ENCODE data around the gene KIAA1549. TPM values are rescaled to one million over a fixed set of nuclear protein-coding genes. Genes with fewer than 3 reads are reported as not detected.

The KIAA1549 gene
- total RNA-seq, 1 donor from 2014 or later: 5.8 TPM

GRCh38 chr7:138849701-138850100 is 131.5 kb downstream of the KIAA1549 start:
- no peak for DNase-seq (ENCODE audit: low read depth)
- Histone ChIP-seq H3K4me3 (ENCODE audit: low read depth, low read length) (no peak overlapping the region), H3K36me3 (ENCODE audit: control insufficient read depth, insufficient read depth, low read length) (no peaks in the 10 kb centered on the region), H3K27me3 (ENCODE audit: control insufficient read depth, insufficient read depth, low read length) (no peaks in the 10 kb centered on the region)
- TF ChIP-seq, protein P1, sequence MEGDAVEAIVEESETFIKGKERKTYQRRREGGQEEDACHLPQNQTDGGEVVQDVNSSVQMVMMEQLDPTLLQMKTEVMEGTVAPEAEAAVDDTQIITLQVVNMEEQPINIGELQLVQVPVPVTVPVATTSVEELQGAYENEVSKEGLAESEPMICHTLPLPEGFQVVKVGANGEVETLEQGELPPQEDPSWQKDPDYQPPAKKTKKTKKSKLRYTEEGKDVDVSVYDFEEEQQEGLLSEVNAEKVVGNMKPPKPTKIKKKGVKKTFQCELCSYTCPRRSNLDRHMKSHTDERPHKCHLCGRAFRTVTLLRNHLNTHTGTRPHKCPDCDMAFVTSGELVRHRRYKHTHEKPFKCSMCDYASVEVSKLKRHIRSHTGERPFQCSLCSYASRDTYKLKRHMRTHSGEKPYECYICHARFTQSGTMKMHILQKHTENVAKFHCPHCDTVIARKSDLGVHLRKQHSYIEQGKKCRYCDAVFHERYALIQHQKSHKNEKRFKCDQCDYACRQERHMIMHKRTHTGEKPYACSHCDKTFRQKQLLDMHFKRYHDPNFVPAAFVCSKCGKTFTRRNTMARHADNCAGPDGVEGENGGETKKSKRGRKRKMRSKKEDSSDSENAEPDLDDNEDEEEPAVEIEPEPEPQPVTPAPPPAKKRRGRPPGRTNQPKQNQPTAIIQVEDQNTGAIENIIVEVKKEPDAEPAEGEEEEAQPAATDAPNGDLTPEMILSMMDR (IDR thresholded peaks at IDR 0.05; ENCODE audit: insufficient read depth, low read length, poor library complexity, severe bottlenecking): no peak

- Histone ChIP-seq H3K4me3 (ENCODE audit: low read depth, low read length) (no peak overlapping the region), H3K36me3 (ENCODE audit: control insufficient read depth, insufficient read depth, low read length) (no peaks in the 10 kb centered on the region), H3K27me3 (ENCODE audit: control insufficient read depth, insufficient read depth, low read length) (no peaks in the 10 kb centered on the region)
- TF ChIP-seq, protein P1 (IDR thresholded peaks at IDR 0.05; ENCODE audit: insufficient read depth, low read length, poor library complexity, severe bottlenecking): no peak
- no peak for DNase-seq (ENCODE audit: low read depth)
These were observed 132.9 kb downstream of the KIAA1549 start for GRCh38 chr7:138848056-138848980.

- no peaks in the 10 kb centered on the region for H3K27me3 ChIP-seq (ENCODE audit: control insufficient read depth, insufficient read depth, low read length)
- no peak for DNase-seq (ENCODE audit: low read depth)
- TF ChIP-seq, protein P1 (IDR thresholded peaks at IDR 0.05; ENCODE audit: insufficient read depth, low read length, poor library complexity, severe bottlenecking): no peak
- H3K4me3 ChIP-seq (ENCODE audit: low read depth, low read length): no peak overlapping the region
- H3K36me3 ChIP-seq (ENCODE audit: control insufficient read depth, insufficient read depth, low read length): no peaks in the 10 kb centered on the region
These were observed 135.5 kb downstream of the KIAA1549 start for GRCh38 chr7:138845711-138846110.

DNA sequence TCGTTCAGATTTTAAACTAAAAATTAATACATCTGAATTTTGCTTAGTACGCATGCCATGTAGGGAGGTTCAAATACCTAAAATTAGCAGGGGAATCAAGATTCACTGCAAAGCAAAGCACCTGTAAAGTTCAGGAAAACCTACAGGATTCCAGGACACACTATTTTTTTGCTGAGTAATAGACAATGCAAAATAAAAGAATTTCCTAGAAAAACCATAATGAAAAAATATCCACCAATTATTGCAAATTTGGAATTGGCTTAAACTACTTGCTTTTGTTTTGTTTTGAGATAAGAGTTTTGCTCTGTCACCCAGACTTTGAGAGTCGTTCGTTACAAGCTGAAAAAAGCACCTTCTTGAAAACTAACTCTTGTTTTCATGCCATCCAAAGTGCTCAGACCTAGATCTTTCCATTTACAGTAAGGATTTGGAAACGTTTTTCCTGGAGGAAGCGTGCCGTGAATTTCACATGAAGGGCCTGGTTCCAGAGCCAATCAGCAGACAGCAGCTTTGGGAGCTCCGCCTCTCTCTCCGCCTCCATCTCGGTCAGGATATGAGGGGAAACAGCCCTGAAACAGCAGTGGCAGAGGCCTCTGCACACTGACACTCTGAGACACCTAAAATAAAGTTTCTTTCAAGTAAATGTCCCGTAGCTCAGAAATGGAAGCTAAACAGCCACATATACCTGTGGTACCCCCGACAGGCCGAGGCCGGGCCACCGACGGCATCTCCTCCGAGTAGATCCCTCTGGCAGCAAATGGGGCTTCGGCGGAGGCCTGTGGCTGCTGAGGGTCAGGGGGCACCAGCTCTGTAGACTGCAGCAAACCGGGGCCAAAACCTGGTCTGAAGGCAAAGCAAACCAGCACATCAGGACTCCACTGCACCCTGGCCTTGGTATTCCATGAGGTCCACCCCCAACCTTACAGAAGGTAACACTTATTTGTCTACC is 137.3 kb downstream of the KIAA1549 start:
- no peaks in the 10 kb centered on the region for H3K36me3 ChIP-seq (ENCODE audit: control insufficient read depth, insufficient read depth, low read length)
- no peak overlapping the region for H3K4me3 ChIP-seq (ENCODE audit: low read depth, low read length)
- H3K27me3 ChIP-seq (ENCODE audit: control insufficient read depth, insufficient read depth, low read length): no peaks in the 10 kb centered on the region
- TF ChIP-seq, protein P1 (IDR thresholded peaks at IDR 0.05; ENCODE audit: insufficient read depth, low read length, poor library complexity, severe bottlenecking): no peak
- DNase-seq (ENCODE audit: low read depth): no peak

- TF ChIP-seq, protein P1 (IDR thresholded peaks at IDR 0.05; ENCODE audit: insufficient read depth, low read length, poor library complexity, severe bottlenecking): no peak
- Histone ChIP-seq H3K4me3 (ENCODE audit: low read depth, low read length) (no peak overlapping the region), H3K36me3 (ENCODE audit: control insufficient read depth, insufficient read depth, low read length) (no peaks in the 10 kb centered on the region), H3K27me3 (ENCODE audit: control insufficient read depth, insufficient read depth, low read length) (no peaks in the 10 kb centered on the region)
- peak; percentile 29 for DNase-seq (ENCODE audit: low read depth)
These were observed 139.1 kb downstream of the KIAA1549 start for GRCh38 chr7:138842111-138842510.
